IgD-negative memory B cell (primary cell): ENCODE measurements around the gene CREB3L2. TPM values are rescaled to one million over a fixed set of nuclear protein-coding genes. Genes with fewer than 3 reads are reported as not detected.

Source experiments
- H3K27ac Mint-ChIP-seq, 3 donors: one replicate each; pipeline ENCODE4 v1.8.0; 2020 to 2022; ENCODE audit warnings: mild to moderate bottlenecking in 3 of 3, mixed read lengths in 3 of 3, moderate library complexity in 1 of 3
- H3K27me3 Mint-ChIP-seq: one replicate; pipeline ENCODE4 v1.8.0; 2021; ENCODE audit warnings: mixed read lengths
- H3K36me3 Mint-ChIP-seq: one replicate; pipeline ENCODE4 v1.8.0; 2020; ENCODE audit warnings: mild to moderate bottlenecking, mixed read lengths
- H3K4me1 Mint-ChIP-seq, 3 donors: one replicate each; pipeline ENCODE4 v1.8.0; 2020 to 2022; ENCODE audit warnings: mixed read lengths in 3 of 3, mild to moderate bottlenecking in 1 of 3
- H3K4me3 Mint-ChIP-seq, 4 donors: one replicate each; pipeline ENCODE4 v1.8.0; 2020 to 2022; ENCODE audit warnings: mild to moderate bottlenecking in 4 of 4, mixed read lengths in 4 of 4, moderate library complexity in 3 of 4
- H3K9me3 Mint-ChIP-seq, 3 donors: one replicate each; pipeline ENCODE4 v1.8.0; 2020 to 2021; ENCODE audit warnings: mixed read lengths in 3 of 3, mild to moderate bottlenecking in 1 of 3
- polyA plus RNA-seq: library from polyadenylated mRNA; unstranded; fragments of 300-500 nt; fragmentation: Illumina TruSeq; gene quantifications from one replicate; pipeline ENCODE4 v1.2.3, GENCODE V29; 2021

CREB3L2 gene
- polyA plus RNA-seq, 1 donor from 2014 or later: 4.9 TPM

GRCh38 chr7:137964824-137965545, 36.9 kb downstream of the CREB3L2 start:
- Mint-ChIP-seq H3K27me3 (no peaks in the 10 kb centered on the region), H3K36me3 (peaks cover 2% of the 10 kb centered on the region), H3K4me1 (peaks cover 0 to 11% (median 4%) of the 10 kb centered on the region in 3 donors), H3K4me3 (no peak overlapping the region), H3K9me3 (peaks cover 0 to 6% (median 0%) of the 10 kb centered on the region in 3 donors), H3K27ac (no peak overlapping the region)

DNA sequence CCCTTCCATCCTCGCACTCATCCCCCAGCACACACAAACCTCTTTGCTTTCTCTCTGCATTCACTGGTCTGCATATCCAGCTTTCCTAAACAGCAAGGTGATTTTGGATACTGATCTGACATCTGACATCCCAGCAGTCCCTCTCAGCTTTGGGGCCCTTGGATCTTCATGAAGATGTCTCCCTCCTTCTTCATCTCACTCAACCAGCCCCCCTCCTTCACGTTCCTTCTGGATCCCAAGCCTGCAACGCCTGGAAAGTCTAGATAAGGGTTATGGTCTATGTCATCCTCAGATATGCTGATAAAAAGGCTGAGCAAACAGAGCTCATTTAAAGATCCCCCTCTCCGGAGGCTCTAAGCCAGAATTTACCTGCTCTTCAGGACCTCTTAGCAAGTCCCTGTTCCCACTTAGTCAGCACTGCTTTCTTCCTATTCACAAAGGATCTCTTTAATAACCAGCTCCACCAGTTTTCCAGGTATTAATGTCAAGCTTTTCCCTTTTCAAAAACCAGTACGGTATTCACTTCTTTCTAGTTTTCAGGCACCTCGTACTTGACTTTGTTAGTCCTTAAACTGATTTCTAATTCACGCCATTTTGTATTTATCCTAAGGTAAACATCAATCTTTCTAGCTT, 38.9 kb downstream of the CREB3L2 start:
- Mint-ChIP-seq H3K4me1 (peaks cover 4 to 15% (median 10%) of the 10 kb centered on the region in 3 donors), H3K27ac (no peak overlapping the region), H3K36me3 (peaks cover 2% of the 10 kb centered on the region)

DNA sequence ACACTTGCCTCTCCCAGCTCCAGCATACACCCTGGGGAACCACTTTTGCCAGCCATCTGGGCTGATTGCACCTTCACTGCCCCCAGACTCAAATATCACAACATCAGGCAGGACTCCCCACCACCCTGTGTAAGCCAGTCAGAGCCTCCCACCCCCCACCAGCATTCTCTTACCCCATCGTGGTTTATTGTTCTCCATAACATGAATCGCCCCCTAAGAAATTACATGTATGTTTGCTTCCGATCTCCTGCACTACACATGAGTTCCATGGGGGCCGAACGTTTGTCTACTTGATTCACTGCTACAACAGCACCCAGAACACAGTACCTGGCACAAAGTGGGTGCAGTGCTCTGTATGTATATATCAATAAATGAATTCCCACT, 39.4 kb downstream of the CREB3L2 start:
- Mint-ChIP-seq H3K36me3 (peaks cover 2% of the 10 kb centered on the region), H3K27me3 (no peaks in the 10 kb centered on the region)

More for the DNA sequence above, 38.9 kb downstream of the CREB3L2 start:
- Mint-ChIP-seq H3K9me3 (no peaks in the 10 kb centered on the region), H3K27me3 (no peaks in the 10 kb centered on the region), H3K4me3 (no peak overlapping the region)

DNA sequence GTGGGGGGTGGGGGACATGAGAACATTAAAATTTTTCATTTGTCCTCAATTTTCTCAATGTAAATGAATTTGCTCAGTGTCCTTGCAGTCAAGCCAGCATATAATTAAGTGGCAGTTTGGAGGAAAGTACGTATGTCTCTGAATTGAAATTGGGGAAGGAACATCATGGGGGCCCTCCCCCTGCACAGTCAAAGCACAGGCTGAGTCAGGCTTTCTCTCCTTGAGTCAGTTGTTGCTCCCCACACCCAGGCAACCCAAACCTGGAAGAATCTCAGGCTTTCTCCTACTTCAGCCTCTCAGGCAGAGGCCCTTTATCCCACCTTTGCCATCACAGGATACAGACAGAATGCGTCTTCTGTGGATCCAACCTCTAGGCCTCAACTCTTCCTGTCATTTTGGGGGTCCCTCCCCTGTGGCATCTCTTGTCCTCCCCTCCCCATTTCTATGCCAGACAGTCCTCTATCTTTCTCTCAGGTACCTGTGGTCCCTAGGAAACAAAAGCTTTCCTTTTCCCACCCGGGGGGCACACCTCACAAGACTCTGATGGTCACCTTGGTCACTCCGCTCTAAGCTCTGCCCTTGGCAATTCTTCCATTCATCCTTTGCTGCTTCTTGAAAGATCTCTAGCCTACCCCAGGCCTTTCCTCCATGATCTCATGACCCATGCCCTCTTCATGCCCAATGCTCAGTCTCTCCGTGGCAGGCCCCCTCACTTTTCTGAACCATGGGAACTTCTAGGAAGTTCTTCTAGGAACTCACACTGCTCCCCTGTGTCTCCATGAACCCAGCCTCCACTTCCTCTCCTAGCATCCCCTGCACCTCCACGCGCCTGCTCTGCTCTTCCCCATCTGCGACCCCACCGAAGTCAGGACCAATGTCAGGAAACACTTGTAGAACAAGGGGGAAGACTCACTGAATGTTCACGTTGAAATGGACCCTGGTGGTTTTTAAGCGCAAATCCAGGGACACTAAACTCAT, 40.4 kb downstream of the CREB3L2 start:
- Mint-ChIP-seq H3K27me3 (no peaks in the 10 kb centered on the region), H3K4me1 (peaks cover 4 to 14% (median 10%) of the 10 kb centered on the region in 3 donors), H3K27ac (no peak overlapping the region), H3K36me3 (peaks cover 4% of the 10 kb centered on the region), H3K9me3 (no peaks in the 10 kb centered on the region), H3K4me3 (no peak overlapping the region)

More for the DNA sequence above, 39.4 kb downstream of the CREB3L2 start:
- Mint-ChIP-seq H3K4me3 (no peak overlapping the region), H3K9me3 (no peaks in the 10 kb centered on the region), H3K4me1 (peaks cover 4 to 15% (median 10%) of the 10 kb centered on the region in 3 donors), H3K27ac (no peak overlapping the region)

DNA sequence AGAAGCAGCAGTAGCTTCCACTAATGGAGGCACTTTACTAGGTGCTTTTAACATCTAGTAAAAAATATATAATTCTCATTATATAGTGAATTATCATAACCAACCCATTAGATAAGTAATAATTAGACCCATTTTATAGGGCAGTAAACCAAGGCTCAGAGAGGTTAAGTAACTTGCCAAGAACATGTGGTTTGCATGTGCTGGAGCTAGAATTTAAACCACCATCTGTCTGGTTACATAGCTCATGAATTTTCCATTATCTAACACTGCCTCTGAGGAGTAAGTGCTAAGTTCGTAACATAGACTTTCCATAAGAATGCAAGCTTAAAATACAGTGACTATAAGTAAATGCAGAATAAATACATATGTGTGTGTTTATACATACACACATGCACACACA, 41.9 kb downstream of the CREB3L2 start:
- H3K4me1 Mint-ChIP-seq: peaks cover 4 to 14% (median 10%) of the 10 kb centered on the region in 3 donors
- H3K36me3 Mint-ChIP-seq: peaks cover 4% of the 10 kb centered on the region
- no peak overlapping the region for H3K27ac Mint-ChIP-seq
- no peaks in the 10 kb centered on the region for H3K9me3 Mint-ChIP-seq
- H3K27me3 Mint-ChIP-seq: no peaks in the 10 kb centered on the region
- no peak overlapping the region for H3K4me3 Mint-ChIP-seq

GRCh38 chr7:137958470-137959431, 43.1 kb downstream of the CREB3L2 start:
- Mint-ChIP-seq H3K36me3 (peaks cover 4% of the 10 kb centered on the region), H3K9me3 (no peaks in the 10 kb centered on the region), H3K27ac (peak overlapping the region in 1 of 3 donors; percentile 3), H3K4me3 (peak overlapping the region in 1 of 4 donors; percentile 22), H3K4me1 (peaks cover 4 to 14% (median 10%) of the 10 kb centered on the region in 3 donors), H3K27me3 (no peaks in the 10 kb centered on the region)

DNA sequence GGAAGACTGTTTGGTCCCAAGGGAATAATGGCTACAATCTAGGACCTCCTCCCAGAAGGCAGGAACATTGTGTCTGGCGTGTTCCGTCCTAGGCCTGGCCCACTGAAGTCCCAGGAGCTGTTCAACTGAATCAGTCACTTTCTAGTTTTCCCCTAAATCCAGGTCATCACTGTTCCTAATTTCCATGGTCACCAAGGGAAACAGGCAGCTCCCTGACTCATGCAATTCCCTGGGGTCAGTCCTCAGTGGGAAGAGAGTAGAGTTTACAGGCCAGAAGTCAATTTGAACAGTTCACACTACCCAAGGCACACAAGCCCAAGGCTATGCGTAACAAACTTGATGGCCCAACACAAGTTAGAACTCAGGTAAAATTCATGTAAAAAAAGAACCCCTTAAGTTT, 44.0 kb downstream of the CREB3L2 start:
- Mint-ChIP-seq H3K4me3 (no peak overlapping the region), H3K27ac (no peak overlapping the region), H3K27me3 (no peaks in the 10 kb centered on the region), H3K36me3 (peaks cover 4% of the 10 kb centered on the region), H3K9me3 (no peaks in the 10 kb centered on the region), H3K4me1 (peaks cover 6 to 14% (median 10%) of the 10 kb centered on the region in 3 donors)

DNA sequence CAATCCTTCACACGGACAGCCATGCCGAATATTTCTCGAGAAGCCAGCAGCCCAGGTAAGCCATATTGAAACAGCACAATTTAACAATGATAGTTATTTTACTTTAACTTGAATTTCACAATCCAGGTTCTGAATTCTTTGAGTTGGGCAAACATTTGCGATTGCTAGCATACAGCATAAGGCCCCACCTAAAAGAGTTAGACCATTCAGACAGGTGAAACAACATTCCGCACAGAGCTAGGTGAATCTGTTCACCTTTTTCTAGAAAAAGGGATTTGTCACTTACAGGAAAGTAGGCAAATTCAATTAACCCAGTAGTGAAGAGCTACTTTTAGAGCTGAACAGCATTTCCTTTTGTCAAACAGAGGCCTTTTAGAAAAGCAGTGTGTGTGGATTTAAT, 45.3 kb downstream of the CREB3L2 start:
- H3K4me3 Mint-ChIP-seq: no peak overlapping the region
- H3K36me3 Mint-ChIP-seq: peaks cover 4% of the 10 kb centered on the region
- peaks cover 6 to 10% (median 9%) of the 10 kb centered on the region in 3 donors for H3K4me1 Mint-ChIP-seq
- H3K9me3 Mint-ChIP-seq: no peaks in the 10 kb centered on the region
- H3K27me3 Mint-ChIP-seq: no peaks in the 10 kb centered on the region
- H3K27ac Mint-ChIP-seq: no peak overlapping the region

GRCh38 chr7:137956183-137956582, 45.7 kb downstream of the CREB3L2 start:
- peaks cover 4% of the 10 kb centered on the region for H3K36me3 Mint-ChIP-seq
- no peak overlapping the region for H3K27ac Mint-ChIP-seq
- H3K27me3 Mint-ChIP-seq: no peaks in the 10 kb centered on the region

DNA sequence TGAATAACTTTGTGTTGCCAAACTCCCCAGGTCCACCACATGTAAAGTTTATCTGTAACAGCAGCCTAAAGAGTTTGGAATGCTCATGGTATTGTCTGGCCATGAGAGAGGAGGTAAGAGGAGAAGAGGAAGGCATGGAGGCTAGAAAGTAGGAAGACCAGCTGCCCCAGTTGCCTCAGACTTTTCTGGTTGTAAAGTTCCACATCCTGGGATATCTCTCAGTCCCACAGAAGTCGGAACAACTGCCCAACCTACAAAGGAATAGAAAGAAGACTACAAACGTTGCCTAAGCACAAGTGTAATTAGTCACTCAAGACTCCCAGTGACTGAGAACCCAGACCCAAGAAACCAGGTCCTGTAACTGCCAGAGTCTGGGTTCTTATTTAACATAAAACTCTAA, 47.3 kb downstream of the CREB3L2 start:
- Mint-ChIP-seq H3K27ac (peak overlapping the region in 1 of 3 donors; percentile 1), H3K36me3 (peaks cover 2% of the 10 kb centered on the region), H3K4me1 (peaks cover 2 to 10% (median 4%) of the 10 kb centered on the region in 3 donors), H3K27me3 (no peaks in the 10 kb centered on the region), H3K4me3 (no peak overlapping the region), H3K9me3 (no peaks in the 10 kb centered on the region)

More at GRCh38 chr7:137956183-137956582, 45.7 kb downstream of the CREB3L2 start:
- Mint-ChIP-seq H3K9me3 (no peaks in the 10 kb centered on the region), H3K4me3 (no peak overlapping the region), H3K4me1 (peaks cover 4 to 10% (median 5%) of the 10 kb centered on the region in 3 donors)

DNA sequence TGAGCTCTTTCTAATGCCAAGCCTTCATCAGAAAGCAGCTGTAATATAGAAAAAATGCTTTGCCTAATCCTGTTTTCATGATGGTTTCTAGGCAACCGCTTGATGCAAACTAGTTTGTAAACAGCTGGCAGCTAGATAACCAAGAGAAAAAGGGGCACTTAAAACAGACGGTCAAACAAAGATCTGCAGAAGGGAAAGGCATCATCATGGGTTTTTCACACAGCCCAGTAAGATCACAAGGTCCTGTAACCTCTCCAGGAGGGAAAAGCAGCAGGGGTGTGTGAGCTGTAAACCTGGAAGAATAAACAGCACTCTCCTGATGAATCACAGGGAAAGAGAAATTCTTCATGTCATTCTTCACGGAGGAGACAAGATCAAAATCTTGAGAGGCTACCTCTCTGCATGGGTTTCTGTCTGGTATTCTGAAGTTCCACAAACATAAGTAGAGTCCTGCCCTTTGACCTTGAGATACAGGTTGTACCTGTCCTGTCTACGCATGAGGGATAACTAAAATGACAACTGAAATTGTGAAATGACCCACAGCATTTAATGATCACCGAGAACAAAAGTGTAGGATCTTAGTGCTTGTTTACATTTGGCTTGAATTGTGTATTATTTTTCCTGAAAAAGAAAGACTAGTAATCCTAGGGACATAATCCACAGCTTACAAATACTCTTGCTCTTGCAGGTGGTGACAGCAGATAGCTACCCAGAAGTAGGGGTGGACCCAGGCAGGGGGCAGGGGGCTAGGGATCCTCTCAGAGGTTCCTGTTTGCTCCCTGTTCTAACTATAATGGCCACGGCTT, 48.0 kb downstream of the CREB3L2 start:
- H3K36me3 Mint-ChIP-seq: peaks cover 2% of the 10 kb centered on the region
- no peaks in the 10 kb centered on the region for H3K9me3 Mint-ChIP-seq
- H3K27ac Mint-ChIP-seq: no peak overlapping the region
- H3K4me3 Mint-ChIP-seq: no peak overlapping the region
- peaks cover 2 to 4% (median 4%) of the 10 kb centered on the region in 3 donors for H3K4me1 Mint-ChIP-seq
- H3K27me3 Mint-ChIP-seq: no peaks in the 10 kb centered on the region

- Mint-ChIP-seq H3K9me3 (no peaks in the 10 kb centered on the region), H3K4me3 (no peak overlapping the region), H3K36me3 (peaks cover 2% of the 10 kb centered on the region), H3K27me3 (no peaks in the 10 kb centered on the region), H3K27ac (no peak overlapping the region), H3K4me1 (peaks cover 0 to 2% (median 0%) of the 10 kb centered on the region in 3 donors)
These were observed 48.7 kb downstream of the CREB3L2 start for GRCh38 chr7:137953043-137953664.

DNA sequence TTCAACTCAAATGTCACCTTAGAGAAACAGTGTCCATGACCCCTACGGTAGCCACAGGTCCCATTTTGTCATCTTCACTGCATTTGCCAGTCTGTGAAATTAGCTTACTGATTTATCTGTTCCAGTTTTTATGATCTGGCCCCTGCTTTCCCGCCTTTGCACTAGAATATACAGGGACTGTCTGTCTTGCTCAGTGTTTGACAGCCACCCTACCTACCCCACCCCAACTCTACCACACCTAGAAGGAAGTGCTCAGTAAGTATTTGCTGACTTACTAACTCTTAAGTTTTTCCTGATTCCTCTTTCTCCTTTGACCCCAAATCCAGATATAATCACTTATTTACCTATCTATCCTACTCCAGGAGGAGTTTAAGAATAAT, 49.5 kb downstream of the CREB3L2 start:
- Mint-ChIP-seq H3K4me3 (no peak overlapping the region), H3K27ac (no peak overlapping the region), H3K27me3 (no peaks in the 10 kb centered on the region), H3K4me1 (peaks cover 0 to 2% (median 0%) of the 10 kb centered on the region in 3 donors), H3K36me3 (peaks cover 2% of the 10 kb centered on the region), H3K9me3 (no peaks in the 10 kb centered on the region)
